ENCODE measurements around the gene FGGY.

FGGY gene

GRCh38 chr1:59666106-59666505, 369.2 kb downstream of the FGGY start:
- DNase-seq: no peak

- DNase-seq: no peak
These were observed 370.1 kb downstream of the FGGY start for GRCh38 chr1:59667020-59667419.

DNA sequence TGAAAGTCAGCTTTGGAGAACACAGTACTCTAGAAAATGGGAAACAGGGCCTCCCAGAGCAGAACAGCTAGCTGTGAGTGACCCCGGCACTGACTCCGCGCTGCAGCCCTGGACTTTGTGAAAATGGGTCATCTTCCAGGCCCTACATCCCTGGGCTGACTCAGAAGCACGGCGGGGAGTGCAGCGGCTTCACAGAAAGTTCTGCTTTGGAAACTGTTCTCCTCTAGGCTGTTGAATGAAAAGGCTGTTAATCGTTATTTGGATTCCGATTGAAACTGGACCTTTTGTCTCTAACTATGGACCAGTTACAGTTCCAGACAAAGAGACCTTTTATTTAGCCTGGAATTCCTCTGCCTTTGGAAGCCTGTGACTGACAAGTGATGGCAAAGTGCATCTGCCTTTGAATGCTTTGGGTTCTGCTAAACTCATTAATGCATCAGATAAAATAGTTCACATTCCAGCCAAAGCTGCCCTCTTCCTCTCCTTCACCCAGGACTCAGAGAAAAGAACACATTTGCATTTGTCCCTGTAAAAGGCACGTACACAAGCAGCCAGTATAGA, 372.9 kb downstream of the FGGY start:
- no peak for DNase-seq

- DNase-seq: no peak
These were observed 373.8 kb downstream of the FGGY start for GRCh38 chr1:59670662-59671061.

DNA sequence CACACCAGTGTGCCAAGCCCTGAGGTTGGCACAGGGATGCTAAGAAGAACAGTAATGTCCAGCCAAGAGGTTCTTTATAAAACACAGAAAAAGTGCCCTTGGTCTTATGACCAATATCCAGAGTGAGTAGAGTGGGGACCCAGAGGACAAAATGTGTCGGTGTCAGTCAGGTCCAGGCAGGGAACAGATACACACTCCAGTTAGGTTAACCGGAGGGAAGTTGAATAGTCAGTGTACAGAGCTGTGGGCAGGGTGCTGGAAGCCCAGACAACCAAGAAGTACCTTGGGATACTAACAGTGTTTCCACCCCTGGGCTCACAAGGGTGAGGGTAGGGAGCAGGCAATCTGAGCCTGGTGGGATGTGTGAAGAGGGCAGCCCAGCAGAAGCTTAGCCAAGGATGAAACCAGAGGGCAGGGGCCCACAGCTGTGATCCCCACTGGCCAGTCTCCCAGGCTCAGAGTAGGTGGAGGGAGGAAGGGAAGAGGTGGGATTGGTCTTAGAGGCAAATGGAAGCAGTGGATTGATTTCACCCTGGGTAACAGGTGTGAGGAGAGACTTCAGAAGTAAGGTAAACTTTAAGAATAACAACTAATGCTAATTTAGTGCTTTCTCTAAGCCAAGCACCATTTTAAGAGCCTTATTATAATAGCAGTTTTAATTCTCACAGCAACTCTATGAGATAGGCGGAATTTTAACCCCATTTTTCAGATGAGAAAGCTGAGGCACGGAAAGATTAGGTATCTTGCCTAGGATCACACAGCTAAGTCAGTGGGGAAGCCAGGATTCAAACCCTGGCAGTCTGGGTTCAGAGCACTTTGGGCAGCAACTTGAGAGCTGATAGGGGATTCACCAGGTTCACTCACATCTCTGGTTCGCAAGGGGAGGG, 374.4 kb downstream of the FGGY start:
- DNase-seq: no peak

GRCh38 chr1:59671953-59672305, 375.0 kb downstream of the FGGY start:
- DNase-seq: no peak

DNA sequence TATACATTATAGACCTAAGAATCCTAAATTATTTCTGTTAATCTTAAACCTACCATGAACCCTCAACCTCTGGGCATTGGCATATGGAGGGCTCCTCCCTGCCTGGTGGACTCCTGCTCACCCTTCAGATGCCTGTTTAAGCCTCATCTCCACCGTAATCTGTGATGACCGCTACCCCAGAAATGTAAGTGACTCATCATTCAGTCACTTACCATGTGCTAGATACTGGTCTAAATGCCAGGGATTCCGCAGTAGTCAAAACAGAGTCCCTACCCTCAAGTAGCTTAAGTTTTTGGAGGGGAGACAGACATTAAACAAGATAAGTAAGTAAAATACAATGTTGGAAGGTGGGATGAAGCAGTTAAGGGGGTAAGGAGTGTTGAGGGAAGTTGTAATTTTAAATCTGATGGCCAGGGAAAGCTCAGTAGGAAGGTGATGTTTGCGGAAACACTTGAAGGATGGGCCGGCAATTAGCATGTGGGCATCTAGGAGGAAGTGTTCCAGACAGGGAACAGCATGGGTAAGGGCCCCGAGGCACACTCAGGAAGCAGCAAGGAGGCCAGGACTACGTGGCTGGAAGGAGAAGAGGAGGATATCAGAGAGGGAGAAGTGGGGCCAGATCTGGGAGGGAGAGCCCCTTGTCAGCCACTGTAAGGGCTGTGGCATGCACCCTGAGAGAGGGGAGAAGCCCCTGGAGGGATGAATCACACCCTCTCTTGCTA, 376.1 kb downstream of the FGGY start:
- peak; percentile 17 for DNase-seq

DNA sequence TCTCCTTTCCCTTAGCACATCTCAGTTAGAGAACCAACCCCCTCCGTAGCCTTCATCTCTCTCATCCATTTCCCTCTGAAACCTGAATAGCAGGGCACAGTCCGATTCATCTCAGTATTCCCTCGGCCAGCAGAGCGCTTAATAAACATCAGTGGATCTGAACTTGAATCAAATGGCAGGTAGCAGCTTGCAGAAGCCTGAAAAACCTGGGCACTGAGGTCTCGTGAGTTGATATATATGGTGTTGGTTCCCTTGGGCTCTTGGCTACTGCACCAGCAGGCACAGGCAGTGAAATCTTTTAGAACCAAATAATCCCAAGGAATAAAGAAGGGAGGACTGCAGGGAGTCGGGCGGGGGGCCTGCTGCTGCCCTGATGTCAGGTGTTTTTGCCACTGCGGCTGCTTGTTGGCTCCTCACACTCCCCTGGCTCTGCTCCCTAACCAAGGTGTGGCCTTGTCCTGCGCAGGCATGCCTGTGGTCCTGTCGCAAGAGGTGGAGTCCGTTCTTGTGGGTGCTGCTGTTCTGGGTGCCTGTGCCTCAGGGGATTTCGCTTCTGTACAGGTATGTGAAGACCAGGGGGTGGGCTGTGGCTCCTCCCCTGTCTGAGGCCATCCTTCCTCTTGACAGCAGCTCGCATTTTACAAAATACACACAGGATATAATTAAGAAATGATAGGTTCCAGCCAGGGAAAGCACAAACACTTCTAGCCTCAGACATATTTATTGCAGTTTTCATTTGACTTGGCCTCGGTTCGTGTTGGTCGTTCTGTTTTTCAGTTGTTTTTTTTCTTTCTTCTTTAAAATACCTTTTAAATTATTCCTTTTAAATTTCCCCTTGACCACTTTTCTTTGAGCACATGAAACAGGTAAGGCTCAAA, 376.9 kb downstream of the FGGY start:
- no peak for DNase-seq

DNA sequence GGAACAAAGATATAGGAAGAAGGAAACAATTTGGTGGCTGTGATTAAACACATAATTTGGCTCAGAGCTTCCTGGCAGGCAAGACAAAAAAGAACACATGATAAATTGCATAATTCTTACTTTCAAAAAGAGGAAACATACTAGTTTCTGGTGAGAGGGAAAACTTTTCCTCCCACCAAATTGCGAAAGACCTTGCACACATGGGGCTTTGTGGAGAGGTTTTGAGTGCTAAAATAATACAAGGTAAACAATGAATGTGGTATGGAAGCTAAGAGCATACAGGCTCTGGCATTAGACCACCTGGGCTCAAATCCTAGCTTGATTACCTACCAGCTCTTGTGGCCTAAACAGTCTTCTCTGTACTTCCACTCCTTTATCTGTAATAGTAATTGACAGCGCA, 377.7 kb downstream of the FGGY start:
- peak; percentile 73 for DNase-seq

DNA sequence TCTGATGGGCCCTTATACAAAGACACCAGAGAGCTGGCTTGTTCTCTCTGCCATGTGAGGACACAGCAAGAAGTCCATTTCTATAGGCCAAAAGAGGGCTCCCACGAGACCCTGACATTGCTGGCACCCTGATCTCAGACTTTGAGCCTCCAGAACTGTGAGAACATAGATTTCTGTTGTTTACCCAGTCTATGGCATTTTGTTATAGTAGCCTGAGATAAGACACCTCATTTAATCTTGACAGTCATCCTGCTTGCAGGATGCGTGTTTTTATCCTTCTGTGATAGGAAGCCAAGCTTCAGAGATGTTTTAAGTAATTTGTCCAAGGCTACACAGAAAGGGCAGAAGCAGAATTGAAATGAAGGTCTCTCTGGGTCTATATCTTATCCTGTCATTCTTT, 379.0 kb downstream of the FGGY start:
- DNase-seq: no peak

DNA sequence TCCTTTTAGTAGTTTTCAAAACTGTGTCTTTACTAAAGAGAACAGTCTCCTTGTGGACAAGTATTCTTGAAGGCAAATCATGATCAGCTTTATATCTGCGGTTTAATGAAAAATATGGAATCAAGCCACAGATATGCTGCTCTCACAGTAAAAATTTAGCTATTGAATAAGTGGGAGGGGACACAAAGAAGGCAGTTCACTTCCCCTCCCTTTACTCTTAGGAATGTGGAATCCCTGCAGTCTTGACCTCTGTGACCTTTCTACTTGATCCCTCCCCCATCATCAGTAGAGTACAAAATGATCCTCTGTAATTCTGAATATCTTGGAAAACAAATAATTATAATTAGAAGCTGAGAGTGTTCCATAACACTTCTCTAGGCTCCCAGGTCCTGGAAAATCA, 381.1 kb downstream of the FGGY start:
- DNase-seq: no peak

- DNase-seq: no peak
These were observed 381.8 kb downstream of the FGGY start for GRCh38 chr1:59678493-59679228.

DNA sequence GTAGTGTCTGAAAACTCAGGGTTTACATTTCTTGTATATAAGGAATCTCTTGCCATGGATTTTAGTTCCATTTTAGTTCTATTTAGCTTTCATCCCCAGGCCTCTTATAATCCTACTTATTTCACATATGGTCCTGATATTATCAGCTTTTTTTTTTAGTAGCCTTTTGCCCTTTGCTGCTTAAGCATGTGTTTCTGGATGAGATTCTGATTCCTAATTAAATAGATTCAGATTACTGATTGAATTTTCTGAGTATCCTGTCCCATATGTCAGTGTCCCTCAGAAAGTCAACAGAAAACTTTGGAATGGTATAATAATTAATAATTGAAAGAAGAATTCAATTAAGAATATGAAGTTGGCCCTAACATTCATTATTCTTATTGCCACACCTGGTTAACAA, 383.1 kb downstream of the FGGY start:
- DNase-seq: no peak

DNA sequence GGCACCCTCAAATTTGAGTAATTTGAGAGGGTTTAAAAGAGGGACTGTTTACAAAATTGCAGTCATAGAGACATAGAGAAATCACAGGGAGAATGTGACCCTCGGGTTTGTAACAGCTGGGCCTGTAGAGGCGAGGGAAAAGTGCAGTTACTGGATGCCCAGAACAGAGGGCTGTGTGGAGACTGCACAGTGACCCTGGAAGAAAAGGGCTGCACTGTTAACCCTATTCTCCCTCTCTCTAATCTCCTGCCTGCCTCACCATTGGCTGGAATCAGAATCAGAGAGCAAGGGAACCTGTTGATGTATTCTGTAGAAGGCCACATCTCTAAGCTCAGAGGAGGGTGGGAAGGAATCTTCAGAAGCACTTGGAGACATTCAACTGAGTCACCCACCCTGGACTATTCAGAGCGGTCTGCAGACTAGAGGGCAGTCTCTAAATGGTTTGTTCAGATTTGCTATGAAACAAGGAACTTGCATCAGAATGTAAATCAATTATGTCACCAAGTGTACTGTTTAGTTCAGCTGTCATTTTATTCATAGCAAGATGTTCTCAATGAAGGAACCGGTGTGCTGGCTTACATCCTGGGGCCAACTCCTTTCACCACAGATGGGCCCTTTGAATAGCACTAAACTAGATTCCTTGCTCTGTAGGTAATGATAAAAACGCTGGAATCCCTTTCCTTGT, 385.6 kb downstream of the FGGY start:
- no peak for DNase-seq

DNA sequence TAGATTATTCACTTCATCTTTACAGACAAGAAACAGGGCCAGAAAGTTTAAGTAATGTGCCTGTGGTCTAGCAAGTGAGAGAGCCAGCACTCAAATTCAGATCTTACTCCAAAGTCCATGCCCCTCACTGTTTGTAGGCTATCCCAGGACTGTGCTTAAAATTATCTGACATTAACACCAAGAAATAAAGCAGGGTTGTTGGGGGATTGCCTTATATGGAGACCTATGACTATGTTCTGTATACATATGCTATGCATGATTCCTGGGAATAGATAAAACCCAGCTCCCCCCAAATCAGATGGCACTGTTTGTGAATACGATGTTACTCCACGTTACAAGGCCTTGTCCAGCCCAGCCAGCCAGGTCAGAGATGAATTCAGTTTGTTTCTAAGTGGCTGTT, 386.3 kb downstream of the FGGY start:
- DNase-seq: no peak

DNA sequence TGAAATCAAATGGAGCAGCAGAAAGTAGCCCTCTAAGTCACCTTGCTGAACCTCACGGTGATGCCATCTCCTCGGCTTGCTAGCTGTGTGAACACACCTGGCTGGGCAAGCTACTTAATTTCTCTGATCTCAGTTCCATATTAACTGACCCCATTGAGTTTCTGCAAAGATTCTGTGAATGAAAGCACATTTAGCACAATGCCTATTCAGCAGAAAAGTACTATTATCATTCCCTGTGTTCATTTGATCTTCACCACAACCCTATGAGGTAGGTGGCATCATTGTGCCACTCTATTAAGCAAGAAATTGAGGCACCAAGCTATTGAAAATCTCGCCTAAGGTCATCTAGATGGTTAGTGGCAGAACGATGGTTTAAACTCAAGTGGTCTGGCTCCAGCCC, 387.8 kb downstream of the FGGY start:
- DNase-seq: no peak

DNA sequence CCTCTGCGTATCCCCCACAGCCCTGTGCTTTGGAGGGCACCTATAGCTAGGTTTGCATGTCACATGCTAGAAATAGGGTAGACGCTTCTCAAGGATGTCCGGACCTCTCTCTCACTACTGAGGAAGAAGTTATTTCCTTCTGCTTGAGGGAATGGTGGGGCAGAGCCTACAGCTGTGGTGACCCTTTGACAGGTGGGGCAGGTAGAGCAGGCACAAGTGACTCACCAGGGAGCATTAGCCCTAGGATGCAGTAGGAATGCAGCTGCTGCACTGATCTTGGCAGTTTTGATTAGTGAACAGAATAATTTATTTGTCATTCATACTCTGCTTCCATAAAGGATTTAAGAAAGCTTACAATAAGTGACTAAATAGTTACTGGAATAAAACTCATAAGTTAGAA, 388.2 kb downstream of the FGGY start:
- no peak for DNase-seq

DNA sequence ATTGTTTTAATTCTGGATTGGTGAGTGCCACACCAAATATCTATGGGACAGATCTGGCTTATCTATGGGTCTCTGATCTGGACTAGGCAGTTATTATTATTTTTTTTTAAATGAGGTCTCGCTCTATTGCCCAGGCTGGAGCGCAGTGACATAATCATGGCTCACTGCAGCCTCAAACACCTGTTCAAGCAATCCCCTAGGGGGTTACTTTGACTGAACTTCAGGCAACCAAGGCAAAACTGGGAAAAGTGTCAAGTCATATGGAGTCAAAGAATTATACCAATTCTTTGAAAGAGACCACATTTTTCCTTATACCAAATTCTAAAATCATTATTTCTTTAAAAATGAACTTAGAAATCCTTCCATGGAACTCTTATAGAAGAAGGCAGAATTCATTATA, 388.8 kb downstream of the FGGY start:
- no peak for DNase-seq

DNA sequence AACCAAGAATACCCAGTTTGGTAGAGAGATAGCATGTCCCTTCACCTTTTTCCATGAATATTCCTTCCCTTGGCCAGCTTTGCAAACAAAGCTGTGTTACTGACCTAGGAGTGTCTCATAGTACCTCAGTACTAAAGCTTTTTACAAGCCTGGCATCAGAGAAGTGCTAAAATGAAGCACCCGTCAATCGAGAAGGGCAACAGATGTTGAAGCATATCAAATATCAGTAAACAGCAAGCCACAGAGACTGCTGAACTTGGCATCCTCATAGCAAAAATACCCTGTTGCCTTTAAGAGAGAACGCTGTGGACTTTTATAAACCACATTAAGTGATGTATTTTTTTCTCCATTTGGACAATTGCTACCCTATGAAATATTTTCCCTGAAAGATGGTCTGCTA, 389.3 kb downstream of the FGGY start:
- peak; percentile 92 for DNase-seq

- DNase-seq: no peak
These were observed 389.7 kb downstream of the FGGY start for GRCh38 chr1:59686574-59686973.

DNA sequence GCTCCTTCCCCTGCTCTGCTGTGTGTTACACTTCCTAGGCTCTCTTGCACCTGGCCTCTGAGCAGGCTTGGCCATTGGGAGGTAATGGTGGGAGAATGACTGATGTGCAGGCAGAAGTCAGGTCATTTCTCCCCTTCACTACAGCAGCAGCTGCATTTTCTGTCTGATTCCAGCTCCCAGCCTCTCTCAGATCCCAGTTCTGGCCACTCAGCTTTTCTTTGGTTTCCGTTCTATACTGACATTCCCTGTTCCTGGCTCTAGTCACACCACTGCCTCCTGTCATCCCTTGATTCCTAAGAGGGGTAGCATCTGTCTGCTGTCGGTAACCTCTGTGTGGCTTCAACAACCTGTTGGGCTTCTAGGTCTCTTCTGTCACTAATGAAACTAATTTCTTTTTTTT, 390.2 kb downstream of the FGGY start:
- DNase-seq: no peak

GRCh38 chr1:59688976-59689375, 392.1 kb downstream of the FGGY start:
- no peak for DNase-seq

Data from NCI-H2029 (cell line).